ENCODE data around the gene TM4SF20. TPM values are rescaled to one million over a fixed set of nuclear protein-coding genes. Genes with fewer than 3 reads are reported as not detected.
A peak's percentile ranks its signal among the peaks of the same experiment; 100 is the strongest.

Gene TM4SF20
- total RNA-seq, 1 donor from 2014 or later: not detected

- Histone ChIP-seq H3K9me3 (ENCODE audit: control insufficient read depth in 3 of 3, low read length in 3 of 3) (no peaks in the 10 kb centered on the region), H3K9ac (ENCODE audit: low read depth in 1 of 3, low read length in 3 of 3) (no peak overlapping the region), H3K27ac (ENCODE audit: low read depth, low read length) (no peak overlapping the region), H3K27me3 (ENCODE audit: control insufficient read depth in 3 of 3, insufficient read depth in 3 of 3, low read length in 3 of 3) (no peaks in the 10 kb centered on the region), H3K4me1 (ENCODE audit: control insufficient read depth in 3 of 3, insufficient read depth in 3 of 3, low read length in 3 of 3) (no peaks in the 10 kb centered on the region), H3K4me3 (ENCODE audit: low read length in 3 of 3) (no peak overlapping the region), H3K36me3 (ENCODE audit: control insufficient read depth in 3 of 3, insufficient read depth in 3 of 3, low read length in 3 of 3) (peaks cover 0 to 9% (median 7%) of the 10 kb centered on the region in 3 donors)
Measured at GRCh38 chr2:227348324-227348723, 30.8 kb downstream of the TM4SF20 start.

- Histone ChIP-seq H3K27me3 (ENCODE audit: control insufficient read depth in 3 of 3, insufficient read depth in 3 of 3, low read length in 3 of 3) (no peaks in the 10 kb centered on the region), H3K27ac (ENCODE audit: low read depth, low read length) (no peak overlapping the region), H3K36me3 (ENCODE audit: control insufficient read depth in 3 of 3, insufficient read depth in 3 of 3, low read length in 3 of 3) (peaks cover 3 to 12% (median 11%) of the 10 kb centered on the region in 3 donors), H3K9ac (ENCODE audit: low read depth in 1 of 3, low read length in 3 of 3) (no peak overlapping the region), H3K4me1 (ENCODE audit: control insufficient read depth in 3 of 3, insufficient read depth in 3 of 3, low read length in 3 of 3) (no peaks in the 10 kb centered on the region), H3K4me3 (ENCODE audit: low read length in 3 of 3) (no peak overlapping the region), H3K9me3 (ENCODE audit: control insufficient read depth in 3 of 3, low read length in 3 of 3) (no peaks in the 10 kb centered on the region)
Measured at GRCh38 chr2:227347117-227347516, 32.0 kb downstream of the TM4SF20 start.

- Histone ChIP-seq H3K27me3 (ENCODE audit: control insufficient read depth in 3 of 3, insufficient read depth in 3 of 3, low read length in 3 of 3) (no peaks in the 10 kb centered on the region), H3K4me1 (ENCODE audit: control insufficient read depth in 3 of 3, insufficient read depth in 3 of 3, low read length in 3 of 3) (no peaks in the 10 kb centered on the region), H3K9me3 (ENCODE audit: control insufficient read depth in 3 of 3, low read length in 3 of 3) (no peaks in the 10 kb centered on the region), H3K27ac (ENCODE audit: low read depth, low read length) (no peak overlapping the region), H3K9ac (ENCODE audit: low read depth in 1 of 3, low read length in 3 of 3) (no peak overlapping the region), H3K36me3 (ENCODE audit: control insufficient read depth in 3 of 3, insufficient read depth in 3 of 3, low read length in 3 of 3) (peaks cover 4 to 23% (median 17%) of the 10 kb centered on the region in 3 donors), H3K4me3 (ENCODE audit: low read length in 3 of 3) (no peak overlapping the region)
Measured at GRCh38 chr2:227344231-227344630, 34.9 kb downstream of the TM4SF20 start.

GRCh38 chr2:227341553-227341952 lies 37.6 kb downstream of the TM4SF20 start:
- Histone ChIP-seq H3K4me3 (ENCODE audit: low read length in 3 of 3) (no peak overlapping the region), H3K9me3 (ENCODE audit: control insufficient read depth in 3 of 3, low read length in 3 of 3) (no peaks in the 10 kb centered on the region), H3K36me3 (ENCODE audit: control insufficient read depth in 3 of 3, insufficient read depth in 3 of 3, low read length in 3 of 3) (peaks cover 5 to 27% (median 10%) of the 10 kb centered on the region in 3 donors), H3K9ac (ENCODE audit: low read depth in 1 of 3, low read length in 3 of 3) (no peak overlapping the region), H3K27me3 (ENCODE audit: control insufficient read depth in 3 of 3, insufficient read depth in 3 of 3, low read length in 3 of 3) (no peaks in the 10 kb centered on the region), H3K27ac (ENCODE audit: low read depth, low read length) (no peak overlapping the region), H3K4me1 (ENCODE audit: control insufficient read depth in 3 of 3, insufficient read depth in 3 of 3, low read length in 3 of 3) (no peaks in the 10 kb centered on the region)

DNA sequence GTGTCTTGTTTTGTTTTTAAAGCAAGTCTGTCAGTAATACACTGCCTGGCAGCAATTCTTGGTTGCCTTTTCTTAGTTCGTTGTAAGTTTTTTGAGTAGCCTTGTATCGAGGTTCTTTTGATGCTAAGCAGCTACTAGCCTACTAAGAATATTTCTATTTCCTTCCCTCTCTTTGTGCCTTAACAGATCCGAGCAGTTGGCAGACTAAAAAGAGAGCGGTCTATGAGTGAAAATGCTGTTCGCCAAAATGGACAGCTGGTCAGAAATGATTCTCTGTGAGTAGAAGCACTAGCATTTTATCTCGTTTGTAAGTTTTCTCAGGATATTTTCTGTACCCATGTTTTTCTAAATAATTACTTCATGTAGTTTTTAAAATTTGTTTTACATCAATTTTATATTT lies 39.0 kb downstream of the TM4SF20 start:
- H3K9me3 ChIP-seq (ENCODE audit: control insufficient read depth in 3 of 3, low read length in 3 of 3): no peaks in the 10 kb centered on the region
- H3K27me3 ChIP-seq (ENCODE audit: control insufficient read depth in 3 of 3, insufficient read depth in 3 of 3, low read length in 3 of 3): no peaks in the 10 kb centered on the region
- peaks cover 5 to 36% (median 20%) of the 10 kb centered on the region in 3 donors for H3K36me3 ChIP-seq (ENCODE audit: control insufficient read depth in 3 of 3, insufficient read depth in 3 of 3, low read length in 3 of 3)
- H3K4me1 ChIP-seq (ENCODE audit: control insufficient read depth in 3 of 3, insufficient read depth in 3 of 3, low read length in 3 of 3): no peaks in the 10 kb centered on the region
- no peak overlapping the region for H3K9ac ChIP-seq (ENCODE audit: low read depth in 1 of 3, low read length in 3 of 3)
- no peak overlapping the region for H3K27ac ChIP-seq (ENCODE audit: low read depth, low read length)
- no peak overlapping the region for H3K4me3 ChIP-seq (ENCODE audit: low read length in 3 of 3)

DNA sequence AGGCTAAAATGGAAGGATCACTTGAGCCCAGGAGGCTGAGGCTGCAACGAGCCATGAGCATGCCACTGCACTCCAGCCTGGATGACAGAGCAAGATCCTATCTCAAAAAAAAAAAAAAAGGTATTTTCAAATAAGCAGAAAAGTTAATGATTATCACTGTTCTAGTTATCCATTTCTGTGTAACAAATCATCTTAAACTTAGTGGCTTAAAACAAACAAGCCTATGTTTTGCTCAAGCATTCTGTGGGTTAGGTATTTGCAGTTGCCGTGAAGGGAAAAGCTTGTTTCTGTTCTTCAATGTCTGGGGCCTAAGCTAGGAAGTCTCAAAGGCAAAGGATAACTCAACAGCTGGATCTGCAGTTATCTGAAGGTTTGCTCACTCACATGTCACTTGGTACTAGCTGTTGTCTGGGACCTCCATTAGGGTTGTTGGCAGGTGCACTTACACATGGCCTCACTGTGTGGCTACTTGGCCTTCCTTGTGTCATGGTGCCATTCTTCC lies 40.0 kb downstream of the TM4SF20 start:
- no peaks in the 10 kb centered on the region for H3K27me3 ChIP-seq (ENCODE audit: control insufficient read depth in 3 of 3, insufficient read depth in 3 of 3, low read length in 3 of 3)
- no peaks in the 10 kb centered on the region for H3K9me3 ChIP-seq (ENCODE audit: control insufficient read depth in 3 of 3, low read length in 3 of 3)
- no peak overlapping the region for H3K27ac ChIP-seq (ENCODE audit: low read depth, low read length)
- H3K9ac ChIP-seq (ENCODE audit: low read depth in 1 of 3, low read length in 3 of 3): no peak overlapping the region
- H3K36me3 ChIP-seq (ENCODE audit: control insufficient read depth in 3 of 3, insufficient read depth in 3 of 3, low read length in 3 of 3): peaks cover 10 to 44% (median 27%) of the 10 kb centered on the region in 3 donors
- no peaks in the 10 kb centered on the region for H3K4me1 ChIP-seq (ENCODE audit: control insufficient read depth in 3 of 3, insufficient read depth in 3 of 3, low read length in 3 of 3)
- H3K4me3 ChIP-seq (ENCODE audit: low read length in 3 of 3): no peak overlapping the region

- peaks cover 7 to 52% (median 33%) of the 10 kb centered on the region in 3 donors for H3K36me3 ChIP-seq (ENCODE audit: control insufficient read depth in 3 of 3, insufficient read depth in 3 of 3, low read length in 3 of 3)
- no peak overlapping the region for H3K4me3 ChIP-seq (ENCODE audit: low read length in 3 of 3)
- H3K27me3 ChIP-seq (ENCODE audit: control insufficient read depth in 3 of 3, insufficient read depth in 3 of 3, low read length in 3 of 3): no peaks in the 10 kb centered on the region
- H3K4me1 ChIP-seq (ENCODE audit: control insufficient read depth in 3 of 3, insufficient read depth in 3 of 3, low read length in 3 of 3): no peaks in the 10 kb centered on the region
- no peaks in the 10 kb centered on the region for H3K9me3 ChIP-seq (ENCODE audit: control insufficient read depth in 3 of 3, low read length in 3 of 3)
- H3K9ac ChIP-seq (ENCODE audit: low read depth in 1 of 3, low read length in 3 of 3): no peak overlapping the region
- H3K27ac ChIP-seq (ENCODE audit: low read depth, low read length): no peak overlapping the region
Measured at GRCh38 chr2:227337442-227337841, 41.7 kb downstream of the TM4SF20 start.

GRCh38 chr2:227335713-227336112 lies 43.4 kb downstream of the TM4SF20 start:
- Histone ChIP-seq H3K36me3 (ENCODE audit: control insufficient read depth in 3 of 3, insufficient read depth in 3 of 3, low read length in 3 of 3) (peaks cover 7 to 52% (median 38%) of the 10 kb centered on the region in 3 donors), H3K27ac (ENCODE audit: low read depth, low read length) (no peak overlapping the region)

GRCh38 chr2:227326783-227327182 lies 52.3 kb downstream of the TM4SF20 start:
- H3K27me3 ChIP-seq (ENCODE audit: control insufficient read depth in 3 of 3, insufficient read depth in 3 of 3, low read length in 3 of 3): no peaks in the 10 kb centered on the region
- no peaks in the 10 kb centered on the region for H3K9me3 ChIP-seq (ENCODE audit: control insufficient read depth in 3 of 3, low read length in 3 of 3)
- H3K36me3 ChIP-seq (ENCODE audit: control insufficient read depth in 3 of 3, insufficient read depth in 3 of 3, low read length in 3 of 3): peaks cover 0 to 10% (median 8%) of the 10 kb centered on the region in 3 donors
- H3K9ac ChIP-seq (ENCODE audit: low read depth in 1 of 3, low read length in 3 of 3): no peak overlapping the region
- H3K27ac ChIP-seq (ENCODE audit: low read depth, low read length): no peak overlapping the region
- no peak overlapping the region for H3K4me3 ChIP-seq (ENCODE audit: low read length in 3 of 3)
- H3K4me1 ChIP-seq (ENCODE audit: control insufficient read depth in 3 of 3, insufficient read depth in 3 of 3, low read length in 3 of 3): peaks cover 3 to 9% (median 8%) of the 10 kb centered on the region in 3 donors

More at GRCh38 chr2:227335713-227336112, 43.4 kb downstream of the TM4SF20 start:
- Histone ChIP-seq H3K27me3 (ENCODE audit: control insufficient read depth in 3 of 3, insufficient read depth in 3 of 3, low read length in 3 of 3) (no peaks in the 10 kb centered on the region), H3K9ac (ENCODE audit: low read depth in 1 of 3, low read length in 3 of 3) (no peak overlapping the region), H3K4me1 (ENCODE audit: control insufficient read depth in 3 of 3, insufficient read depth in 3 of 3, low read length in 3 of 3) (no peaks in the 10 kb centered on the region), H3K4me3 (ENCODE audit: low read length in 3 of 3) (no peak overlapping the region), H3K9me3 (ENCODE audit: control insufficient read depth in 3 of 3, low read length in 3 of 3) (no peaks in the 10 kb centered on the region)

- H3K9me3 ChIP-seq (ENCODE audit: control insufficient read depth in 3 of 3, low read length in 3 of 3): no peaks in the 10 kb centered on the region
- no peaks in the 10 kb centered on the region for H3K27me3 ChIP-seq (ENCODE audit: control insufficient read depth in 3 of 3, insufficient read depth in 3 of 3, low read length in 3 of 3)
- peaks cover 0 to 6% (median 5%) of the 10 kb centered on the region in 3 donors for H3K36me3 ChIP-seq (ENCODE audit: control insufficient read depth in 3 of 3, insufficient read depth in 3 of 3, low read length in 3 of 3)
- peak overlapping the region; percentile 95 for H3K9ac ChIP-seq (ENCODE audit: low read depth in 1 of 3, low read length in 3 of 3)
- H3K4me1 ChIP-seq (ENCODE audit: control insufficient read depth in 3 of 3, insufficient read depth in 3 of 3, low read length in 3 of 3): peaks cover 3 to 9% (median 8%) of the 10 kb centered on the region in 3 donors
- peak overlapping the region; percentile 93 to 95 (median 94) for H3K4me3 ChIP-seq (ENCODE audit: low read length in 3 of 3)
- peak overlapping the region; percentile 89 for H3K27ac ChIP-seq (ENCODE audit: low read depth, low read length)
Measured at GRCh38 chr2:227325839-227326195, 53.3 kb downstream of the TM4SF20 start.
